ENCODE results near the gene MIPOL1.

Gene MIPOL1

DNA sequence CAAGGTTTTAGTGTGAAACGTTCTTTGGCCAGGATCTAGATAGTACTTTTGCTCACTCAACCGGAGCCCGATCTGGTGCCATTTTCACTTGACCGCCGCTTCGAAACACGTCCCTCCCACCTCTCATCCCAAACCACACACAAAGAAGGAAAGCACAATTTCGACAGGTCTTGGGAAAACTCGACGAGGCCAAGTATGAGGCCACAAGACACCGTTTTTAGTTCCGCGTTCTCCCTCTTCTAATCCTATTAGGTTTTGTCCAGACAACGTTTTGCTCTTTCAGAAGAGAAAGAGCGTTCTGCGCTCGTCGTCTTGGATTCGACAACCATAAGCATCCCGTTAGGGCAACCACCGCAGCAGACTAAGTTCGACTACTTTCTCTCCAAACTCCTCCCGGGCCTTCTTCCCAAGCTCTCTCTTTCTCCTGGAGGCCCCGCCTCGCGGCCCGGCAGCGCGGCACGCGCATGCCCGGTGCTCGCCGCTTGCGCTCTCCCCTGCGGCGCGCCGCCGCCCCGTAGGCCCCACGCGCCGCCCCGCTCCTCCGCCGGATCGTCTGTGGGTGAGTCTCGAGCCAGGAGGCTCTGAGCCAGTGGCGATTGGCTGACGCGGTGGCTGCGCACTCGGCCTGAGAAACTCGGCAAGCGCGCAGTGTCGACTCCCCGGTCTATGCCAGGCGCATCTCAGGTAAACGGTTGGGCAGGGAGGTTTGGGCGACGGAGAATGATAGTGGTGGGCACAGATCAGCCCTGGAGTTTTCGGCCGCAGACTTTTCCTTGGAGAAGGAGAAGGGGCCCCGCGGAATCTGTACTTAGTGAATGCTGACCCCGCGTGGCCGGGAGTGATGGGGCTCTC is at the start of gene MIPOL1 (continued):
- TF ChIP-seq OSR2 (tag by site-specific recombination; IDR thresholded peaks at IDR 0.05): no peak
- TF ChIP-seq KLF10 (tag by site-specific recombination; IDR thresholded peaks at IDR 0.05): no peak
- TF ChIP-seq RBAK (tag by site-specific recombination; IDR thresholded peaks at IDR 0.05): no peak
- no peak for TF ChIP-seq ZNF830 (tag by site-specific recombination; IDR thresholded peaks at IDR 0.05; ENCODE audit: low read depth)
- TF ChIP-seq ZNF785 (tag by site-specific recombination; IDR thresholded peaks at IDR 0.05): no peak
- no peak for TF ChIP-seq ZNF626 (tag by site-specific recombination; IDR thresholded peaks at IDR 0.05)
- no peak for TF ChIP-seq ZNF140 (tag by site-specific recombination; IDR thresholded peaks at IDR 0.05)
- TF ChIP-seq ZNF121 (tag by site-specific recombination; IDR thresholded peaks at IDR 0.05): no peak
- TF ChIP-seq, protein P1, sequence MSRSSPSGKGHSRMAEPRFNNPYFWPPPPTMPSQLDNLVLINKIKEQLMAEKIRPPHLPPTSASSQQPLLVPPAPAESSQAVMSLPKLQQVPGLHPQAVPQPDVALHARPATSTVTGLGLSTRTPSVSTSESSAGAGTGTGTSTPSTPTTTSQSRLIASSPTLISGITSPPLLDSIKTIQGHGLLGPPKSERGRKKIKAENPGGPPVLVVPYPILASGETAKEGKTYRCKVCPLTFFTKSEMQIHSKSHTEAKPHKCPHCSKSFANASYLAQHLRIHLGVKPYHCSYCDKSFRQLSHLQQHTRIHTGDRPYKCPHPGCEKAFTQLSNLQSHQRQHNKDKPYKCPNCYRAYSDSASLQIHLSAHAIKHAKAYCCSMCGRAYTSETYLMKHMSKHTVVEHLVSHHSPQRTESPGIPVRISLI (tag by site-specific recombination; IDR thresholded peaks at IDR 0.05): no peak
- TF ChIP-seq IKZF3 (tag by site-specific recombination; IDR thresholded peaks at IDR 0.05): peak; percentile 94
- TF ChIP-seq, protein P2, sequence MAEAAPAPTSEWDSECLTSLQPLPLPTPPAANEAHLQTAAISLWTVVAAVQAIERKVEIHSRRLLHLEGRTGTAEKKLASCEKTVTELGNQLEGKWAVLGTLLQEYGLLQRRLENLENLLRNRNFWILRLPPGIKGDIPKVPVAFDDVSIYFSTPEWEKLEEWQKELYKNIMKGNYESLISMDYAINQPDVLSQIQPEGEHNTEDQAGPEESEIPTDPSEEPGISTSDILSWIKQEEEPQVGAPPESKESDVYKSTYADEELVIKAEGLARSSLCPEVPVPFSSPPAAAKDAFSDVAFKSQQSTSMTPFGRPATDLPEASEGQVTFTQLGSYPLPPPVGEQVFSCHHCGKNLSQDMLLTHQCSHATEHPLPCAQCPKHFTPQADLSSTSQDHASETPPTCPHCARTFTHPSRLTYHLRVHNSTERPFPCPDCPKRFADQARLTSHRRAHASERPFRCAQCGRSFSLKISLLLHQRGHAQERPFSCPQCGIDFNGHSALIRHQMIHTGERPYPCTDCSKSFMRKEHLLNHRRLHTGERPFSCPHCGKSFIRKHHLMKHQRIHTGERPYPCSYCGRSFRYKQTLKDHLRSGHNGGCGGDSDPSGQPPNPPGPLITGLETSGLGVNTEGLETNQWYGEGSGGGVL (tag by site-specific recombination; IDR thresholded peaks at IDR 0.05): no peak
- TF ChIP-seq ZNF239 (tag by site-specific recombination; IDR thresholded peaks at IDR 0.05): no peak
- TF ChIP-seq, protein P3, sequence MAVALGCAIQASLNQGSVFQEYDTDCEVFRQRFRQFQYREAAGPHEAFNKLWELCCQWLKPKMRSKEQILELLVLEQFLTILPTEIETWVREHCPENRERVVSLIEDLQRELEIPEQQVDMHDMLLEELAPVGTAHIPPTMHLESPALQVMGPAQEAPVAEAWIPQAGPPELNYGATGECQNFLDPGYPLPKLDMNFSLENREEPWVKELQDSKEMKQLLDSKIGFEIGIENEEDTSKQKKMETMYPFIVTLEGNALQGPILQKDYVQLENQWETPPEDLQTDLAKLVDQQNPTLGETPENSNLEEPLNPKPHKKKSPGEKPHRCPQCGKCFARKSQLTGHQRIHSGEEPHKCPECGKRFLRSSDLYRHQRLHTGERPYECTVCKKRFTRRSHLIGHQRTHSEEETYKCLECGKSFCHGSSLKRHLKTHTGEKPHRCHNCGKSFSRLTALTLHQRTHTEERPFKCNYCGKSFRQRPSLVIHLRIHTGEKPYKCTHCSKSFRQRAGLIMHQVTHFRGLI (tag by site-specific recombination; IDR thresholded peaks at IDR 0.05): peak; percentile 88
- no peak for TF ChIP-seq SCRT1 (tag by site-specific recombination; IDR thresholded peaks at IDR 0.05; ENCODE audit: borderline replicate concordance)
- TF ChIP-seq ZNF530 (tag by site-specific recombination; IDR thresholded peaks at IDR 0.05; ENCODE audit: low read depth): no peak
- TF ChIP-seq ZNF354C (tag by site-specific recombination; IDR thresholded peaks at IDR 0.05; ENCODE audit: borderline replicate concordance, low read depth): no peak
- TF ChIP-seq ZNF221 (tag by site-specific recombination; IDR thresholded peaks at IDR 0.05; ENCODE audit: borderline replicate concordance): no peak
- TF ChIP-seq ZEB2 (tag by site-specific recombination; IDR thresholded peaks at IDR 0.05): peak; percentile 70
- TF ChIP-seq ZNF266 (tag by site-specific recombination; IDR thresholded peaks at IDR 0.05; ENCODE audit: low read depth): no peak
- no peak for TF ChIP-seq MEIS1 (CRISPR knock-in tag; IDR thresholded peaks at IDR 0.05; ENCODE audit: borderline replicate concordance)
- TF ChIP-seq, protein P4, sequence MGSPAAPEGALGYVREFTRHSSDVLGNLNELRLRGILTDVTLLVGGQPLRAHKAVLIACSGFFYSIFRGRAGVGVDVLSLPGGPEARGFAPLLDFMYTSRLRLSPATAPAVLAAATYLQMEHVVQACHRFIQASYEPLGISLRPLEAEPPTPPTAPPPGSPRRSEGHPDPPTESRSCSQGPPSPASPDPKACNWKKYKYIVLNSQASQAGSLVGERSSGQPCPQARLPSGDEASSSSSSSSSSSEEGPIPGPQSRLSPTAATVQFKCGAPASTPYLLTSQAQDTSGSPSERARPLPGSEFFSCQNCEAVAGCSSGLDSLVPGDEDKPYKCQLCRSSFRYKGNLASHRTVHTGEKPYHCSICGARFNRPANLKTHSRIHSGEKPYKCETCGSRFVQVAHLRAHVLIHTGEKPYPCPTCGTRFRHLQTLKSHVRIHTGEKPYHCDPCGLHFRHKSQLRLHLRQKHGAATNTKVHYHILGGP (tag by site-specific recombination; IDR thresholded peaks at IDR 0.05): no peak
- TF ChIP-seq KLF9 (tag by site-specific recombination; IDR thresholded peaks at IDR 0.05; ENCODE audit: low read depth): peak; percentile 18; the same call in 1 of the 2 replicates
- TF ChIP-seq GFI1B (tag by site-specific recombination; IDR thresholded peaks at IDR 0.05): no peak
- TF ChIP-seq ZNF2 (tag by site-specific recombination; IDR thresholded peaks at IDR 0.05): peak; percentile 62
- TF ChIP-seq, protein P5, sequence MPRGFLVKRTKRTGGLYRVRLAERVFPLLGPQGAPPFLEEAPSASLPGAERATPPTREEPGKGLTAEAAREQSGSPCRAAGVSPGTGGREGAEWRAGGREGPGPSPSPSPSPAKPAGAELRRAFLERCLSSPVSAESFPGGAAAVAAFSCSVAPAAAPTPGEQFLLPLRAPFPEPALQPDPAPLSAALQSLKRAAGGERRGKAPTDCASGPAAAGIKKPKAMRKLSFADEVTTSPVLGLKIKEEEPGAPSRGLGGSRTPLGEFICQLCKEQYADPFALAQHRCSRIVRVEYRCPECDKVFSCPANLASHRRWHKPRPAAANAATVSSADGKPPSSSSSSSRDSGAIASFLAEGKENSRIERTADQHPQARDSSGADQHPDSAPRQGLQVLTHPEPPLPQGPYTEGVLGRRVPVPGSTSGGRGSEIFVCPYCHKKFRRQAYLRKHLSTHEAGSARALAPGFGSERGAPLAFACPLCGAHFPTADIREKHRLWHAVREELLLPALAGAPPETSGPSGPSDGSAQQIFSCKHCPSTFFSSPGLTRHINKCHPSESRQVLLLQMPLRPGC (tag by site-specific recombination; IDR thresholded peaks at IDR 0.05): no peak
- TF ChIP-seq ZNF624 (tag by site-specific recombination; IDR thresholded peaks at IDR 0.05): no peak
- no peak for TF ChIP-seq ZNF664 (tag by site-specific recombination; IDR thresholded peaks at IDR 0.05)
- TF ChIP-seq ZBTB20 (tag by site-specific recombination; IDR thresholded peaks at IDR 0.05): peak; percentile 80; the same call in 1 of the 2 replicates
- no peak for TF ChIP-seq ZNF169 (tag by site-specific recombination; IDR thresholded peaks at IDR 0.05)
- no peak for TF ChIP-seq ZSCAN16 (tag by site-specific recombination; IDR thresholded peaks at IDR 0.05)
- TF ChIP-seq REPIN1 (tag by site-specific recombination; IDR thresholded peaks at IDR 0.05; ENCODE audit: low read depth): 0 out of 2 replicates have a peak, but pooled peaks have one; percentile 33
- TF ChIP-seq ZNF132 (tag by site-specific recombination; IDR thresholded peaks at IDR 0.05; ENCODE audit: borderline replicate concordance): no peak
